B cell (primary cell): ENCODE results near the gene OVCH1. TPM values are rescaled to one million over a fixed set of nuclear protein-coding genes. Genes with fewer than 3 reads are reported as not detected.

Experiments
- ATAC-seq: fragments of 200-7000 bp; cut with Tn5 transposase; one replicate; pipeline ENCODE4 v1.10.0; 2021; ENCODE audit warnings: low read depth, mild to moderate bottlenecking, moderate number of reproducible peaks, moderate library complexity
- CTCF ChIA-PET: fragments of 350-600 bp; sonication (Branson Sonifier 250); formaldehyde crosslinking; loops from one replicate; lab custom pipeline; 2021; ENCODE audit warnings: antibody characterized with exemption, inconsistent platforms; lab: Charles Lee
- POLR2A ChIA-PET: fragments of 350-600 bp; sonication (Branson Sonifier 250); formaldehyde crosslinking; loops from one replicate; lab custom pipeline; 2021; ENCODE audit warnings: antibody characterized with exemption; lab: Charles Lee
- DNase-seq: peaks from one replicate; pipeline ENCODE4 v3.0.0; 2013
- H2AFZ ChIP-seq: 2 replicates; pipeline ENCODE4 v1.6.1; 2012; ENCODE audit warnings: mild to moderate bottlenecking, low read depth, low read length; ENCODE audit not compliant: insufficient read depth, poor library complexity, severe bottlenecking
- H3K27ac ChIP-seq, 2 donors: 1 replicate in 1 of 2; 2 replicates in 1 of 2; pipeline ENCODE4 v1.5.1; 2012 to 2013; ENCODE audit warnings: low read length in 2 of 2, mild to moderate bottlenecking in 2 of 2, moderate library complexity in 1 of 2
- H3K27me3 ChIP-seq, 4 experiments: fragments of 200-600 bp in 1 of 4; sonication (generic) in 1 of 4; replicated peaks in 1 of 4; 1 replicate in 2 of 4; 2 replicates in 2 of 4; pipeline versions ENCODE4 v1.6.1 to v1.7.0; 2013 to 2016; ENCODE audit warnings: low read length in 3 of 4, mild to moderate bottlenecking in 2 of 4, mixed read lengths in 1 of 4, moderate library complexity in 1 of 4; ENCODE audit not compliant: insufficient read depth in 4 of 4, control insufficient read depth in 3 of 4; ENCODE audit errors: control extremely low read depth in 1 of 4
- H3K36me3 ChIP-seq, 2 experiments: replicated peaks in 1 of 2; 1 replicate in 1 of 2; 2 replicates in 1 of 2; pipeline versions ENCODE4 v1.6.1 to v1.7.1; 2013; ENCODE audit warnings: low read length in 1 of 2; ENCODE audit not compliant: insufficient read depth in 2 of 2, control insufficient read depth in 1 of 2; ENCODE audit errors: control extremely low read depth in 1 of 2, extremely low read depth in 1 of 2
- H3K4me1 ChIP-seq, 2 donors: fragments of 200-600 bp in 1 of 2; sonication (generic) in 1 of 2; 1 replicate in 1 of 2; 2 replicates in 1 of 2; pipeline versions ENCODE4 v1.5.1 to v1.6.1; 2013 to 2017; ENCODE audit warnings: low read length in 2 of 2; ENCODE audit not compliant: control insufficient read depth in 2 of 2, insufficient read depth in 2 of 2
- H3K4me2 ChIP-seq: replicated peaks from 2 replicates; pipeline ENCODE3; 2012; ENCODE audit warnings: mild to moderate bottlenecking, low read depth, low read length; ENCODE audit not compliant: poor library complexity, severe bottlenecking
- H3K4me3 ChIP-seq, 5 experiments: fragments of 200-600 bp in 1 of 5; sonication (generic) in 1 of 5; 1 replicate in 3 of 5; 2 replicates in 2 of 5; pipeline versions ENCODE4 v1.5.1 to v1.7.0; 2011 to 2016; ENCODE audit warnings: low read length in 4 of 5, mild to moderate bottlenecking in 4 of 5, low read depth in 2 of 5, control low read depth in 1 of 5, moderate library complexity in 1 of 5; ENCODE audit not compliant: insufficient read depth in 1 of 5; ENCODE audit errors: control extremely low read depth in 1 of 5, extremely low read depth in 1 of 5
- H3K79me2 ChIP-seq: fragments of 200-600 bp; sonication (generic); one replicate; pipeline ENCODE4 v1.6.0; 2016; ENCODE audit warnings: low read length; ENCODE audit not compliant: control insufficient read depth, insufficient read depth
- H3K9ac ChIP-seq: fragments of 200-600 bp; sonication (generic); 2 replicates; pipeline ENCODE4 v1.6.1; 2017; ENCODE audit warnings: mild to moderate bottlenecking, low read length, moderate library complexity
- H3K9me3 ChIP-seq, 3 donors: one replicate each; pipeline versions ENCODE4 v1.6.1 to v1.7.1; 2013; ENCODE audit warnings: low read length in 2 of 3; ENCODE audit not compliant: control insufficient read depth in 2 of 3, insufficient read depth in 1 of 3; ENCODE audit errors: control extremely low read depth in 1 of 3
- H4K20me1 ChIP-seq: 2 replicates; pipeline ENCODE4 v1.6.0; 2012; ENCODE audit warnings: mild to moderate bottlenecking, low read length; ENCODE audit not compliant: insufficient read depth, control insufficient read depth, poor library complexity, severe bottlenecking
- H3K27ac Mint-ChIP-seq: one replicate; pipeline ENCODE4 v1.8.0; 2021; ENCODE audit warnings: mixed read lengths
- H3K27me3 Mint-ChIP-seq: one replicate; pipeline ENCODE4 v1.8.0; 2021; ENCODE audit warnings: mixed read lengths
- H3K4me1 Mint-ChIP-seq: one replicate; pipeline ENCODE4 v1.8.0; 2021; ENCODE audit warnings: mixed read lengths
- H3K4me3 Mint-ChIP-seq: one replicate; pipeline ENCODE4 v1.8.0; 2021; ENCODE audit warnings: mixed read lengths
- H3K9me3 Mint-ChIP-seq: one replicate; pipeline ENCODE4 v1.8.0; 2022; ENCODE audit warnings: mixed read lengths; ENCODE audit not compliant: insufficient read depth
- EZH2 ChIP-seq: IDR thresholded peaks from 2 replicates; pipeline ENCODE4 v1.6.1; 2012; ENCODE audit warnings: borderline replicate concordance, low read depth, mild to moderate bottlenecking, moderate library complexity, low read length; ENCODE audit not compliant: insufficient read depth, poor library complexity, severe bottlenecking
- WGBS: methylation state at CpG from one replicate; pipeline ENCODE4 v1.1.5; 2013; ENCODE audit warnings: missing lambda C conversion rate; ENCODE audit not compliant: insufficient coverage; 5-methylcytosine and 5-hydroxymethylcytosine counted together
- intact Hi-C: fragments of 100-400 bp; cut with micrococcal nuclease; formaldehyde crosslinking; loops from one replicate; pipeline ENCODE4 v1.10.0; 2022
- polyA plus RNA-seq: library from polyadenylated mRNA; depleted of rRNA; stranded (reverse); fragments of >200 nt; gene quantifications from 2 replicates; pipeline ENCODE4 v1.2.3, GENCODE V29; 2012
- total RNA-seq, 2 donors: library from RNA; stranded (reverse); fragments of 120-200 nt in 1 of 2; gene quantifications; 1 replicate in 1 of 2; 2 replicates in 1 of 2; pipeline versions ENCODE4 v1.2.3 to v1.2.4, GENCODE V29; 2013 to 2022
- TF ChIP-seq, protein P1 (sequence below): fragments of 200-600 bp; IDR thresholded peaks from one replicate; pipeline ENCODE4 v1.8.0; 2022; ENCODE audit warnings: antibody characterized with exemption, mild to moderate bottlenecking

Gene OVCH1
- total and polyA plus RNA-seq, 2 donors (not counting 1 experiment from before 2014, with no cell fraction given), result not detected

DNA sequence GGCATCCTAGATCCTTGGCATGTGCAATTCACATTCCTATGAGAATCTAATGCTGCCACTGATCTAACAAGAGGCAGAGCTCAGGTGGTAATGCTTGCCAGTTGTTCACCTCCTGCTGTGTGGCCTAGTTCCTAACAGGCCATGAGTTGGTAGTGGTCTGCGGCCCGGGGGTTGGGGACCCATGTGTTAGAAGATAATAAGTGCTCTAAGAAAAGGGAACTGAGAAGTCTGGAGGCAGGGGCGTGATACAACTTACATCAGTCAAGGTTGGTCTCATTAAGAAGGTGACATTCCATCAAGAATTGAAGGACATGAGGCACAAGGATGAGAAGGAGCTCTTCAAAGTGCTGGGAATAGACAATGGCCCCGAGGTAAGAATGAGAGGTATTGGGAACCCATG, 49.3 kb downstream of the OVCH1 start:
- intact Hi-C loops, result no loop called here
- H3K27ac ChIP-seq, result no peak overlapping the region
- H3K27me3 ChIP-seq, result no peaks in the 10 kb centered on the region
- Mint-ChIP-seq H3K4me3 (no peak overlapping the region), H3K27ac (no peak overlapping the region), H3K9me3 (no peaks in the 10 kb centered on the region), H3K4me1 (no peaks in the 10 kb centered on the region), H3K27me3 (peaks cover 11% of the 10 kb centered on the region)
- no peak overlapping the region for H3K9ac ChIP-seq
- no peak overlapping the region for H2AFZ ChIP-seq
- H3K4me1 ChIP-seq, result no peaks in the 10 kb centered on the region
- no peaks in the 10 kb centered on the region for H3K36me3 ChIP-seq
- 76% methylated on average over 4 of the region's 4 CpGs for WGBS
- ChIA-PET CTCF (no interaction called here), POLR2A (no interaction called here)
- H4K20me1 ChIP-seq, result no peaks in the 10 kb centered on the region
- no peaks in the 10 kb centered on the region for H3K79me2 ChIP-seq
- H3K9me3 ChIP-seq, result peaks cover 0 to 2% (median 0%) of the 10 kb centered on the region in 3 donors
- H3K4me2 ChIP-seq, result no peak overlapping the region
- TF ChIP-seq, protein P1, sequence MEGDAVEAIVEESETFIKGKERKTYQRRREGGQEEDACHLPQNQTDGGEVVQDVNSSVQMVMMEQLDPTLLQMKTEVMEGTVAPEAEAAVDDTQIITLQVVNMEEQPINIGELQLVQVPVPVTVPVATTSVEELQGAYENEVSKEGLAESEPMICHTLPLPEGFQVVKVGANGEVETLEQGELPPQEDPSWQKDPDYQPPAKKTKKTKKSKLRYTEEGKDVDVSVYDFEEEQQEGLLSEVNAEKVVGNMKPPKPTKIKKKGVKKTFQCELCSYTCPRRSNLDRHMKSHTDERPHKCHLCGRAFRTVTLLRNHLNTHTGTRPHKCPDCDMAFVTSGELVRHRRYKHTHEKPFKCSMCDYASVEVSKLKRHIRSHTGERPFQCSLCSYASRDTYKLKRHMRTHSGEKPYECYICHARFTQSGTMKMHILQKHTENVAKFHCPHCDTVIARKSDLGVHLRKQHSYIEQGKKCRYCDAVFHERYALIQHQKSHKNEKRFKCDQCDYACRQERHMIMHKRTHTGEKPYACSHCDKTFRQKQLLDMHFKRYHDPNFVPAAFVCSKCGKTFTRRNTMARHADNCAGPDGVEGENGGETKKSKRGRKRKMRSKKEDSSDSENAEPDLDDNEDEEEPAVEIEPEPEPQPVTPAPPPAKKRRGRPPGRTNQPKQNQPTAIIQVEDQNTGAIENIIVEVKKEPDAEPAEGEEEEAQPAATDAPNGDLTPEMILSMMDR, result no peak
- TF ChIP-seq EZH2, result no peak
- ATAC-seq (no peak), DNase-seq (no peak)
- no peak overlapping the region for H3K4me3 ChIP-seq

DNA sequence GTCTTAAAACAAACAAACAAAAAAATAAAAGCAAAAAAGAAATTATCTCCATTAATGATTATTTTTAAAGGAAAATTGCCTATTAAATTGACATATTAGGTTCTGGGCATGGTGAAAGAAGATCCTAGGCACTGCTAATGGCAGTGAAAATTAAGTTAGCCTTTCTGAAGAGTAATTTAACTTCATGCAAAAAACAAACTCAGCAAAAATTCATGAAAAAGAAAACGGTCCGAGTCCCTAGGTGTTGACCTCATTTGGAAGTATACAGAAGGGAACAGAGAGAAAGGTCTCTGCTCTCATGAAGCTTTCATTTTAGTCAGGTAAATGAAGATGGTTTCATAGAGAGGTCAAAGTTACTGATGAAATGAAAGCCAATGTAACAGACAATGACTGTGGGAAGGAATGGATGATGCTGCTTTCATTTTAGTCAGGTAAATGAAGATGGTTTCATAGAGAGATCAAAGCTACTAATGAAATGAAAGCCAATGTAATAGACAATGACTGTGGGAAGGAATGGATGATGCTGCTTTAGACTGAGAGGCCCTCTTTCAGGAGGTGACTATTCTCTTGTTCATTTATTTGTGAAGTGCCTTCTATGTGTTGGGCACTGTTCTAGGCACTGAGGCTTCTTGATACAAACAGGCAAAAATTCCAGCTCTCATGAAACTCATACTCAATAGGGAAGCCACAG, 50.1 kb downstream of the OVCH1 start:
- Histone ChIP-seq H3K4me2 (no peak overlapping the region), H4K20me1 (no peaks in the 10 kb centered on the region), H3K9ac (no peak overlapping the region), H3K4me1 (no peaks in the 10 kb centered on the region), H3K9me3 (peaks cover 0 to 2% (median 0%) of the 10 kb centered on the region in 3 donors), H3K27me3 (no peaks in the 10 kb centered on the region), H3K79me2 (no peaks in the 10 kb centered on the region), H3K27ac (no peak overlapping the region), H3K4me3 (no peak overlapping the region), H3K36me3 (no peaks in the 10 kb centered on the region), H2AFZ (no peak overlapping the region)
- Mint-ChIP-seq H3K27me3 (peaks cover 11% of the 10 kb centered on the region), H3K4me1 (no peaks in the 10 kb centered on the region), H3K27ac (no peak overlapping the region), H3K9me3 (no peaks in the 10 kb centered on the region), H3K4me3 (no peak overlapping the region)
- ATAC-seq, result no peak
- 82% methylated on average over 2 of the region's 2 CpGs for WGBS
- CTCF ChIA-PET, result no interaction called here
- intact Hi-C loops, result no loop called here
- no peak for DNase-seq
- no peak for TF ChIP-seq EZH2
- TF ChIP-seq, protein P1, result no peak
- POLR2A ChIA-PET, result no interaction called here
